Measurements from ENCODE around the gene KMT2B. TPM values are rescaled to one million over a fixed set of nuclear protein-coding genes. Genes with fewer than 3 reads are reported as not detected.

Gene KMT2B
- total RNA-seq, 2 experiments from 2014 or later, result 47.0 to 54.2 TPM

DNA sequence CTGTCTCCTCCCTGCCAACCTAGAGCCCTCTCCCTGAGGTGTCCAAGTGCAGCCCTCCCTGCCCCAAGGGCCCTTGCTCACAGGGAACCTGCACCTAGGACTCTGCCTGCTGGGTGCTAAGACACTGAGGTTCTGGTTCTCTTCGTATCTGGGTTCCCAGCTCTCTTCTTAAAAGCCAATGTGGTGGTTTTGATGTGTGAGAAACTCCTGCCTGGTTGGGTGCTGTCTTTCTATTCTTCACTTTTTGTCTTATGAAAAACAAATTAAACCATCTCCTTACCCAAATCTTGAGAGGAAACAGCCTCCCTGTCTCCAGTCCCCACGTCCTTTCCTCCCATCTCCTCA is 4.3 kb upstream of the KMT2B start:
- peaks cover 49% of the 10 kb centered on the region for H3K4me1 Mint-ChIP-seq (ENCODE audit: low read depth)

DNA sequence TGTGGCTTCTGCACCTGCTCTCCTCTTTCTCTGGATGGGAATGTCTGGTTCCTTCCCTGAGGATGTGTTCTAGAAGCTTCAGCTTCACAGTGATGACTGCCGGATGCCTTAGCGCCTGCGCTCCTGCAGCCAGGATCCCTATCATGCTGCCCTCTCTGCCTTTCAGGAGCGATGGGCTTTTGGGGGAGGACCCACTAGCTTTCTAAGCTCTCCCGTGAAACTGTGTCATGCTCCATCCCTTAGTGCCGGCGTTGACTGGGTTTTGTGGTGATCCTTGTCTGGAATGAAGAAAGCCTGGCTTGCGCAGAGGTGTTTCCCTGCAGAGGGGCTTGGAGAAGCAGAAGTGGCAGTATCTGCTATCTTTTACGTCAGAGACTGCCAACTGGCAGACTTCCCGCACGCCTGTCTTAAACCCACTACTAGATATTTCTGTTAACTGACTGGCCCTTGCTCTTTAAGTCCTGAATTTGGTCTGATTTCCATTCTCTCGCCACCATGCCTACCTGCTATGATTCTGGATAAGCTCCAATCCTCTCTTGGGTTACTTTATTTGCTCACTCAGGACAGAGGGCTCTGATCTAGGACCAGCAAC is 3.8 kb upstream of the KMT2B start:
- ChIA-PET POLR2A (interaction anchor here (1.3 to 7.3 kb wide), 5 partner anchors 12 to 101 kb away, joined by 3 to 96 read pairs (median 45); partner anchors contain the start of genes HAUS5, IGFLR1, PSENEN and U2AF1L4), CTCF (interaction anchor here (1.9 to 7.0 kb wide), 2 partner anchors 16 to 66 kb away, joined by 5 to 197 read pairs; partner anchors contain the start of genes COX6B1 and ZBTB32)
- peak overlapping the region; percentile 91 for H3K4me3 Mint-ChIP-seq
- peak; percentile 16 for DNase-seq
- no peaks in the 10 kb centered on the region for H3K9me3 Mint-ChIP-seq
- H3K4me1 Mint-ChIP-seq (ENCODE audit: low read depth), result peaks cover 51% of the 10 kb centered on the region
- H3K27ac Mint-ChIP-seq, result peak overlapping the region; percentile 99
- peaks cover 47% of the 10 kb centered on the region for H3K36me3 Mint-ChIP-seq
- intact Hi-C loops (cut with micrococcal nuclease), result loop anchor here (1.0 to 10.0 kb wide), 7 partner anchors 43 to 502 kb away; partner anchors contain the start of genes ARHGAP33, HSPB6, NFKBID and OVOL3
- peaks cover 1% of the 10 kb centered on the region for H3K27me3 Mint-ChIP-seq

More for the DNA sequence above, 4.3 kb upstream of the KMT2B start:
- Mint-ChIP-seq H3K9me3 (no peaks in the 10 kb centered on the region), H3K27ac (peak overlapping the region; percentile 99), H3K36me3 (peaks cover 43% of the 10 kb centered on the region), H3K4me3 (peak overlapping the region; percentile 91), H3K27me3 (no peaks in the 10 kb centered on the region)
- POLR2A ChIA-PET, result interaction anchor here (0.6 to 7.3 kb wide), 9 partner anchors 11 to 101 kb away, joined by 3 to 96 read pairs (median 9); partner anchors contain the start of genes HAUS5, IGFLR1, LIN37 and PSENEN
- intact Hi-C loops (cut with micrococcal nuclease), result loop anchor here (1.0 to 10.0 kb wide), 7 partner anchors 44 to 501 kb away; partner anchors contain the start of genes ARHGAP33, HSPB6, NFKBID and OVOL3
- DNase-seq, result no peak
- CTCF ChIA-PET, result interaction anchor here (1.8 to 7.0 kb wide), 3 partner anchors 15 to 219 kb away, joined by 5 to 197 read pairs (median 5); partner anchors contain the start of genes COX6B1 and ZBTB32

DNA sequence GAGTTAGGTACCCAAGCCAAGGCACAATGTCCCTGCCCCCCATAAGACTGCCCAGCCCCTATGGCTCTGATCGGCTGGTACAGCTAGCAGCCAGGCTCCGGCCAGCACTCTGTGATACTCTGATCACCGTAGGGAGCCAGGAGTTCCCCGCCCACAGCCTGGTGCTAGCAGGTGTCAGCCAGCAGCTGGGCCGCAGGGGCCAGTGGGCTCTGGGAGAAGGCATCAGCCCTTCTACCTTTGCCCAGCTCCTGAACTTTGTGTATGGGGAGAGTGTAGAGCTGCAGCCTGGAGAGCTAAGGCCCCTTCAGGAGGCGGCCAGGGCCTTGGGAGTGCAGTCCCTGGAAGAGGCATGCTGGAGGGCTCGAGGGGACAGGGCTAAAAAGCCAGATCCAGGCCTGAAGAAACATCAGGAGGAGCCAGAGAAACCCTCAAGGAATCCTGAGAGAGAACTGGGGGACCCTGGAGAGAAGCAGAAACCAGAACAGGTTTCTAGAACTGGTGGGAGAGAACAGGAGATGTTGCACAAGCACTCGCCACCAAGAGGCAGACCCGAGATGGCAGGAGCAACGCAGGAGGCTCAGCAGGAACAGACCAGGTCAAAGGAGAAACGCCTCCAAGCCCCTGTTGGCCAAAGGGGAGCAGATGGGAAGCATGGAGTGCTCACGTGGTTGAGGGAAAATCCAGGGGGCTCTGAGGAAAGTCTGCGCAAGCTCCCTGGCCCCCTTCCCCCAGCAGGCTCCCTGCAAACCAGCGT is 3.0 kb upstream of the KMT2B start:
- no peaks in the 10 kb centered on the region for H3K9me3 Mint-ChIP-seq
- peaks cover 54% of the 10 kb centered on the region for H3K4me1 Mint-ChIP-seq (ENCODE audit: low read depth)
- H3K36me3 Mint-ChIP-seq, result peaks cover 52% of the 10 kb centered on the region
- peak overlapping the region; percentile 91 for H3K4me3 Mint-ChIP-seq
- peaks cover 1% of the 10 kb centered on the region for H3K27me3 Mint-ChIP-seq
- peak; percentile 64 for DNase-seq
- CTCF ChIA-PET, result interaction anchor here (1.7 to 7.0 kb wide), 3 partner anchors 17 to 67 kb away, joined by 4 to 197 read pairs (median 5); partner anchors contain the start of genes COX6B1, LIN37 and ZBTB32
- intact Hi-C loops (cut with micrococcal nuclease), result loop anchor here (5.0 to 10.0 kb wide), 3 partner anchors 400 to 502 kb away; partner anchors contain the start of genes OVOL3, POLR2I, TBCB and ZNF146
- peak overlapping the region; percentile 99 for H3K27ac Mint-ChIP-seq
- POLR2A ChIA-PET, result interaction anchor here (4.3 to 7.3 kb wide), 3 partner anchors 12 to 29 kb away, joined by 45 to 96 read pairs (median 64); partner anchors contain the start of genes IGFLR1, PSENEN and U2AF1L4

DNA sequence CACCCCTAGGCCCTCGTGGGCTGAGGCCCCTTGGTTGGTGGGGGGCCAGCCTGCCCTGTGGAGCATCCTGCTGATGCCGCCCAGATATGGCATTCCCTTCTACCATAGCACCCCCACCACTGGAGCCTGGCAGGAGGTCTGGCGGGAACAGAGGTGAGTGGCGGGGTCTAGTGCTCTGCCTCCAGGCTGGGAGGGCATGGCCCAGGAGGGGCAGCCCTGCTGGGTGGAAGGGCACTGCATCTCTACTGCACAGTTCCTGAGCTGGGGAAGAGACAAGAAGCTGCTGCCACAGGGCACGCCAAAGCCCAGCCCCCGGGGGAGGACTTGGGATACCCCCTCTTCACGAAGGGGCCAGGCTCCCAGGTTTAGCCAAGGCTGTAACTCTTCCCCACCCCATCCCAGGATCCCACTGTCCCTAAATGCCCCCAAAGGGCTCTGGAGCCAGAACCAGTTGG is 2.4 kb upstream of the KMT2B start:
- ChIA-PET POLR2A (interaction anchor here (6.3 to 7.3 kb wide), 2 partner anchors 13 to 18 kb away, joined by 64 to 96 read pairs; no protein-coding TSS in a partner anchor), CTCF (interaction anchor here (1.5 to 7.0 kb wide), 3 partner anchors 17 to 216 kb away, joined by 4 to 197 read pairs (median 4); partner anchors contain the start of genes LIN37 and ZBTB32)
- intact Hi-C loops (cut with micrococcal nuclease), result loop anchor here (10.0 kb wide), 2 partner anchors 399 to 499 kb away; partner anchors contain the start of genes OVOL3, POLR2I, TBCB and ZNF146
- Mint-ChIP-seq H3K36me3 (peaks cover 54% of the 10 kb centered on the region), H3K27ac (peak overlapping the region; percentile 99), H3K4me3 (peak overlapping the region; percentile 91), H3K27me3 (peaks cover 1% of the 10 kb centered on the region), H3K9me3 (no peaks in the 10 kb centered on the region), H3K4me1 (ENCODE audit: low read depth) (peaks cover 51% of the 10 kb centered on the region)
- peak; percentile 22 for DNase-seq

DNA sequence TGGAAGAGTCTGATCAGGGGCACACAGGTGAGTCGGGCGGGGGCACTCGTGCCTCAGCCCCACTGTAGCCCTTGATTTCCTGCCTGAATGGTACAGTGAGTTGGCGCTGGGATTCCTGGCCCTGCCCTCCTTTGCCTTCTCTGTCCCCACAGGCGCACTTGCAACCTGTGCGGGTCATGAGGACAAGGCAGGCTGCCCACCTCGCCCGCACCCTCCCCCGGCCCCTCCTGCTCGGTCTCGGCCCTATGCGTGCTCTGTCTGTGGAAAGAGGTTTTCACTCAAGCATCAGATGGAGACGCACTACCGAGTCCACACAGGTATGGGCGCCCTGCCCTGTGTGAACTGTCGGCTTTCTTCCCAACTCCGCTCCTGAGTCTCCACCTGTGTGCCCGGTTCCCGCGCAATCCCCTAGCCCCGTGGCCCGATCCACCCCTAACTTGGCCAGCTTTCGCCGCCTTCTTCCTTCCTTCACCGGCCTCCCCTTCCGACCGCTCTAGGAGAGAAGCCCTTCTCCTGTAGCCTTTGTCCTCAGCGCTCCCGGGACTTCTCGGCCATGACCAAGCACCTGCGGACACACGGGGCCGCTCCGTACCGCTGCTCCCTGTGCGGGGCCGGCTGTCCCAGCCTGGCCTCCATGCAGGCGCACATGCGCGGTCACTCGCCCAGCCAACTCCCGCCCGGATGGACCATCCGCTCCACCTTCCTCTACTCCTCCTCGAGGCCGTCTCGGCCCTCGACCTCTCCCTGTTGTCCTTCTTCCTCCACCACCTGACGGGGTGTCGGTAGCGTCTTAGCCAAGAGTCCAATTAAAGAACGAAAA is 1.6 kb upstream of the KMT2B start:
- Mint-ChIP-seq H3K9me3 (no peaks in the 10 kb centered on the region), H3K36me3 (peaks cover 54% of the 10 kb centered on the region), H3K4me1 (ENCODE audit: low read depth) (peaks cover 43% of the 10 kb centered on the region), H3K27ac (peak overlapping the region; percentile 99), H3K4me3 (peak overlapping the region; percentile 91), H3K27me3 (peaks cover 1% of the 10 kb centered on the region)
- ChIA-PET CTCF (interaction anchor here (1.5 to 7.0 kb wide), 3 partner anchors 18 to 215 kb away, joined by 4 to 197 read pairs (median 4); partner anchors contain the start of genes LIN37 and ZBTB32), POLR2A (interaction anchor here (6.3 to 7.3 kb wide), 2 partner anchors 14 to 19 kb away, joined by 64 to 96 read pairs; no protein-coding TSS in a partner anchor)
- intact Hi-C loops (cut with micrococcal nuclease), result loop anchor here (2.0 to 10.0 kb wide), 3 partner anchors 29 to 499 kb away; partner anchors contain the start of genes OVOL3, POLR2I, PSENEN and TBCB
- DNase-seq, result peak; percentile 50

DNA sequence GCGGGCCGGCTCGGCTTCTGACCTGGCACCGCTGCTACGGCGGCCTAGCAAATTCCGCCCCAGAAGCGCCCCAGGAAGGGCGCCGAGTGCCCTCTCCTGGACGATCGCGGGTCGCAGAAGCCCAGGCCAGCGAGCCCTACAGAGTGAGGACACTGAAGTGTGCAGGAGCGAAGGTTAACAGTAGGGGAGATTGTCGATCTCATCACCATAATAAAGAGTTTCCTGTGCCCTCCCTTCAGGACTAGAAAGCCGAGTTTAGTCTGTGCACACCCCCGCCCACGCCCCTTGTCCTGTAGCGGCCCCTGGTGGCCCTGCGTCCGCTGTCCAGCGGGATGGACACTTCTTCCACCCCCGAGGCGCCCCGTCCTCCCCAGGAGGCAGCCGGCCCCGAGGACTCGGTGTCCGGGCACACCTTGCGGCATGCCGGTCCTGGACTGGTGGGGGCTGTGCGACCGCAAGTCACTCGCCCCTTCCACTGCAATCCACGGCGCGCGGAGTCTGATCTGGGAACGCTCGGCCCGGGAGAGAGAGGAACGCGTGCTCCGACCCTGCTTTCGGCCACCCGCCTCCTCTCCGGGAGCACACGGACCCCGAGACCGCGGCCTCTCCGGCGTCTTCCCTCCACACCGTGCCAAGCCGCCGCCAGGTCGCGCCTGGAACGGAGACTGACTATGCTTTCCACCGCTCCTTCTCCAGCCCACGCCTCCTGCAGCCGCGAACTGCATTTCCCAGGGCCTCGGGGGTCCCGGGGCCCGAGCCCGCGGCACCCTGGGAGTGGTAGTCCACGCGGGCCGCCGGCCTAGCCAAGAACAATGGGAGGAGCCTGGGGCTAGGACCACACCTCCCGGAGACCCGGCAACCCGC is 770 bp upstream of the KMT2B start:
- H3K4me3 Mint-ChIP-seq, result peak overlapping the region; percentile 91
- POLR2A ChIA-PET, result interaction anchor here (1.0 to 7.3 kb wide), 5 partner anchors 15 to 31 kb away, joined by 6 to 96 read pairs (median 13); partner anchors contain the start of genes LIN37, PSENEN and U2AF1L4
- peaks cover 60% of the 10 kb centered on the region for H3K36me3 Mint-ChIP-seq

DNA sequence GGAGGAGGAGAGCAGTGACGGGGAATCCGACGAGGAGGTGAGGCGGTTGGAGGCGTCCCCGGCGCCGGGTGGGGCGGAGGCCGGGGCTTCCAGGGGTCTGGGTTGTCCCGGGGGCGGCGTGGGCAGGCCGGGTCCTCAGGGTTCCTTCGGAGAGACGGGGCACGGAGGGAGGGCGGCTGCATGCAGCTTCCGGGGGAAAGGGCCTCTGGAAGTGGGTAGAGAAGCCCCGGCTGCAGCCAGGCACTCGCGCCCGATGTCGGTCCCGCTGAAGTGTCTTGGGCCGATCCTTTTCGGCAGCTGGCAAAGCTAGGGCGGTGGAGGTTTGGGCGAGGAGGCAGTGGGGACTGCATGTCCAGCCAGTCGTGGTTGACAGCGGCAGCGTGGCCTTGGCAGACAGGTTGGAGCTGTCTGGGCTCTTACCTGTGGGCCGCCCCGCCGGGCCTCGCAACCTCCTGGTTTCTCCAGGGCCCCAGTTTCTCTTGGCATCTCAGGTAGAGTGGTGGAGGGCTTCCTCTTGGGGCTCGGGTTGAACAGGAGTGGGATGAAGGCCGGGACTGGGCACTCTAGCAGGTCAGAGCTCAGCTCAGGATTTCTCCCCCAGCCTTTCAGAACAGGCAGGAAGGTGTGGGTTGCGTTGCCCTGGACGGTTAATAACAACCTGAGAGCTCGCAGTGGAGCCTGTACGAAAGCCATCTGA is 690 bp downstream of the KMT2B start:
- Mint-ChIP-seq H3K27me3 (peaks cover 1% of the 10 kb centered on the region), H3K9me3 (no peaks in the 10 kb centered on the region), H3K27ac (peak overlapping the region; percentile 93), H3K36me3 (peaks cover 67% of the 10 kb centered on the region), H3K4me3 (peak overlapping the region; percentile 94), H3K4me1 (ENCODE audit: low read depth) (peaks cover 29% of the 10 kb centered on the region)
- POLR2A ChIA-PET, result interaction anchor here (0.7 to 3.8 kb wide), 14 partner anchors 10 to 165 kb away, joined by 3 to 34 read pairs (median 6); partner anchors contain the start of genes IGFLR1, LIN37, PSENEN and U2AF1L4
- intact Hi-C loops (cut with micrococcal nuclease), result loop anchor here (10.0 kb wide), 2 partner anchors 396 to 496 kb away; partner anchors contain the start of genes OVOL3, POLR2I, TBCB and ZNF146
- peak; percentile 69 for DNase-seq
- CTCF ChIA-PET, result interaction anchor here (0.8 to 1.4 kb wide), 6 partner anchors 20 to 101 kb away, joined by 3 to 12 read pairs (median 4); partner anchors contain the start of genes COX6B1 and LIN37

More for the DNA sequence above, 770 bp upstream of the KMT2B start:
- no peaks in the 10 kb centered on the region for H3K9me3 Mint-ChIP-seq
- CTCF ChIA-PET, result interaction anchor here (1.4 to 7.0 kb wide), 3 partner anchors 19 to 214 kb away, joined by 3 to 197 read pairs (median 4); partner anchors contain the start of genes LIN37 and ZBTB32
- peaks cover 1% of the 10 kb centered on the region for H3K27me3 Mint-ChIP-seq
- DNase-seq, result peak; percentile 97
- intact Hi-C loops (cut with micrococcal nuclease), result loop anchor here (1.0 to 10.0 kb wide), 11 partner anchors 23 to 498 kb away; partner anchors contain the start of genes FFAR1, LIN37, NFKBID and OVOL3
- H3K27ac Mint-ChIP-seq, result peak overlapping the region; percentile 99
- peaks cover 39% of the 10 kb centered on the region for H3K4me1 Mint-ChIP-seq (ENCODE audit: low read depth)

DNA sequence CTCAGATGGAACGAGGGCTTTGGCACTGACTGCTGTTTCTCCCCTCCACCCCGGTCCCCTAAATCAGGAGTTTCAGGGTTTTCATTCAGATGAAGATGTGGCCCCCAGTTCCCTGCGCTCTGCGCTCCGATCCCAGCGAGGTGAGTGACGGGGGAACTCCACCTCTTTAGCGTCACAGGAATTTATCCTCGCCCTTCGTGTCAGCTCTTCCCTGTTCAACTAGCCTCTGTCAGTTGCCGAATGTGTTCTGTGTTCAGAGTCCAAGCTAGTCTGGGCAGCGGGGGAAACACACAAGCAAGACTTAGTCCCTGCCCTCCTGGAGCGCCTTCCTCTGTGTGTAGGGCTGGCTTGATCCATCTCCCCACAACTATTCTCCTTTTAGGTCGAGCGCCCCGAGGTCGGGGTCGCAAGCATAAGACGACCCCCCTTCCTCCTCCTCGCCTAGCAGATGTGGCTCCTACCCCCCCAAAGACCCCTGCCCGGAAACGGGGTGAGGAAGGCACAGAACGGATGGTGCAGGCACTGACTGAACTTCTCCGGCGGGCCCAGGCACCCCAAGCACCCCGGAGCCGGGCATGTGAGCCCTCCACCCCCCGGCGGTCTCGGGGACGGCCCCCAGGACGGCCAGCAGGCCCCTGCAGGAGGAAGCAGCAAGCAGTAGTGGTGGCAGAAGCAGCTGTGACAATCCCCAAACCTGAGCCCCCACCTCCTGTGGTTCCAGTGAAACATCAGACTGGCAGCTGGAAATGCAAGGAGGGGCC is 1.8 kb downstream of the KMT2B start:
- intact Hi-C loops (cut with micrococcal nuclease), result loop anchor here (10.0 kb wide), 2 partner anchors 395 to 495 kb away; partner anchors contain the start of genes OVOL3, POLR2I, TBCB and ZNF146
- Mint-ChIP-seq H3K4me3 (peak overlapping the region; percentile 94), H3K27ac (peak overlapping the region; percentile 93), H3K9me3 (no peaks in the 10 kb centered on the region), H3K27me3 (peaks cover 1% of the 10 kb centered on the region), H3K4me1 (ENCODE audit: low read depth) (peaks cover 26% of the 10 kb centered on the region), H3K36me3 (peaks cover 63% of the 10 kb centered on the region)
- ChIA-PET CTCF (interaction anchor here (1.3 to 1.4 kb wide), 2 partner anchors 25 to 71 kb away, joined by 3 to 12 read pairs; partner anchors contain the start of gene COX6B1), POLR2A (interaction anchor here (0.7 to 3.8 kb wide), 10 partner anchors 9 to 164 kb away, joined by 3 to 34 read pairs (median 6); partner anchors contain the start of genes IGFLR1, LIN37, PSENEN and U2AF1L4)
- DNase-seq, result no peak
